ENCODE measurements around the gene TEAD4.

TEAD4 gene

DNA sequence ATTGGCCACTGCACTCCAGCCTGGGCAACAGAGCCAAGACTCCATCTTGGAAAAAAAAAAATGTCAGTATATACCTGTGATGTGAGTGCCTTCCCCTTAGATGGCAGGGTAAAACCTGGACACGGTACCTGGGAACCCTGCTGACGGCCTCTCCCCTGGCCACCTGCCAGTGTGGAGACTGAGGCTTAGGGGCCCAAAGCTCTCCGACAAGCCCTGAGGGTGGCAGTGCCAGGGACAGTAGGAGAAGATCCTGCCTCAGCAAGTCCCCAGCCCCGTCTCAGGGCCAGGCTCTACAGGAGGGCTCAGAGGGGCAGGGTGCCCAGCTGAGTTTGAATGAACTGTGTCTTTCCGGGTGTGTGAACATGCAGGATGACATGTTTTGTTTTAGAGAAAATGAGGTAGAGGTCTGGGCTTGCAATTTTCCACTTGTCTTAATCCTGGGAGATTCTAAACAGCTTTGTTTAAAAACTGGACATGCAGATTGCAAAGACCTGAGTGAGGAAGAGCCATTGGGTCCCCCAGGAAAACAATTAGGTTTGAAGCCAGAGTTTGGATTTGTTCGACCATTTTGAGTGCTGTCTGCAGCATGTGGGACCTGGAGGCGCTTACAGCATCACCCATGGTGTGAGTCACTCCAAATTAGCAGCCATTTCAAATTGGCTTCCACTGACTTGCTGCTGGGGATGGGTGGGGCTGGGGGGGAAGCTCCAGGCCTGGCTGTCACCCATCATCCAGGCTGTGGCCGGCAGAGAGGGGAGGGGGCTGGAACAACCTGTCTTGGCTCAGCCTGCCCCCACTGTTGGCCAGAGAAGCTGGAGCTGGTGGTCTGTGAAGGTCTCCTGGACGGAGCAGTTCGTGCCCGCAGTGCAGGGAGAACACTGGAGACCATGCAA is 128.8 kb downstream of the TEAD4 start:
- no peak for DNase-seq (ENCODE audit: low read depth, low spot score)
- no peak overlapping the region for H3K4me3 ChIP-seq (ENCODE audit: low read length)

DNA sequence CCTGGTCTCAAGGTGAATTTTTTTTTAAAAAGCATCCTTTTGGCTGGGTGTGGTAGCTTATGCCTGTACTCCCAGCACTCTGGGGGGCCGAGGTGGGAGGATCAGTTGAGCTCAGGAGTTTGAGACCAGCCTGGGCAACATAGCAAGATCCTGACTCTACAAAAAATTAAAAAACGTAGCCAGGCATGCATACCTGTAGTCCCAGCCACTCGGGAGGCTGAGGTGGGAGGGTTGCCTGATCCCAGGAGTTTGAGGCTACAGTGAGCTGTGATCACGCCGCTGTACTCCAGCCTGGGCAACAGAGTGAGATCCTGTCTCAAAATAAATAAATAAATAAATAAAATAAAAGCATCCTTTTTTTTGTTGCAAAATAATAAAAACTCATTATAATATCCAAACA is 130.4 kb downstream of the TEAD4 start:
- no peak overlapping the region for H3K4me3 ChIP-seq (ENCODE audit: low read length)

More for the DNA sequence above, 130.4 kb downstream of the TEAD4 start:
- no peak for DNase-seq (ENCODE audit: low read depth, low spot score)
